Stimulated activated CD4-positive, alpha-beta T cell treated with anti-CD3 and anti-CD28 coated beads, Interleukin-2, amount 100 ng/mL, for 48 hours (primary cell): ENCODE measurements around the gene RUNX1.

Experiments used
- DNase-seq, 2 donors: peaks; one replicate each; pipeline ENCODE4 v3.0.0-alpha.2; 2020

RUNX1 gene

GRCh38 chr21:34875830-34876229, 173.3 kb downstream of the RUNX1 start:
- DNase-seq: no peak

- DNase-seq: no peak
Measured at GRCh38 chr21:34874684-34875513, 174.2 kb downstream of the RUNX1 start.

DNA sequence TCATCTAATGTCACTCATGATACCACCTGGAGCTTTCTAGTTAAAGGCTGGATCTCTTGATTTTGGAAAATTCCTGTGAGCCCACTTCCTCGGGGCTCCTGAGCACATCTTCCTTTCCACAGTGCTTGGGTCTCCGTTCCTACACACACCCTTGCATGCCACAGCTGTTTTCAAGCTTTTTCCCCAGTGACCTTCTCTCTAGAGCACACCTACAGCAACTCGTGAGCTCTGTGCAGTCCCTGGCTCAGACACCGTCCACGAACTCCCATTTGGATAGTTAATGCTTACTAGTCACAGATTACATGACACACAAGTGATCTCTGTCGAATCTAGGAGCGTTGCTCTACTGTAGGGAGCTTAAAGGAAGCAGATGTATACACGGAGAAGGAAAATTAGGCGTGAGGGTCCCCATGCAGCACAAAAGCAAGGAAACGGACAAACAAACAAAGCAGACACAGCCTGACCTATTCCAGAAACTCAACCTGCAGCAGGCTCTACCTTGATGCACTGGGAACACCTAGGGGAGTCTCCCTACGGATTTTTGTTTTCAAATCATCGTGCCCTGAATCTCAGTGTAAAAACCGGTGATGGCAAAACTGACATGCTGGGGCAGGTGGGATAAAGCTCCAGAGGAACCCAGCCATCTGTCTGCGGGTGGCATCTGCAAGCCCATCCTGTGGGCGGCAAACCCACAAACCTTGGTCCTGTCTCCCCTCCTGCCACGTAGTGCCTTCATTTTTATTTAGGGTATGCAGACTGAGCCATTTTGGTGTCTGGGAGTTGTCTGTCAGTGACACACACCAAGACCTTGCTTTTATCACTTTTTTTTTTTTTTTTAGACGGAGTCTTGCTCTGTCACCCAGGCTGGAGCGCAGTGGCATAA, 177.8 kb downstream of the RUNX1 start:
- DNase-seq: no peak

DNA sequence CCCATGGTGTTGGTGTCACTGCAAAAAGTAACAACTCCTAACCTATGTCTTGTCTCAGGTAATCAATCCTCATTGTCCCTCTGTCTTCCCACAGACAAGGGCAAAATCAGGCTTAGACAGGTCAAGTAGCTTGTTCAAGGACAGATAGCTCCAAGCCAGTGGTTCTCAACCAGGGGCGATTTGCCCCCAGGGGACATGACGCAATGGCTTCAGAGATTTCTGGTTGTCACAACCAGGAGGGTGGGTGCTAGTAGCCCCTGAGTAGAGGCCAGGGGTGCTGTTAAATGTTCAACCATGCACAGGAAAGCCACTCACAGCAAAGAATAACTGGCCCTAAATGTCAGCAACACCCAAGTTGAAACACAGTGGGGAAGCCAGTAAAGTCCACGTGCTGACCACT, 178.9 kb downstream of the RUNX1 start:
- DNase-seq: no peak

DNA sequence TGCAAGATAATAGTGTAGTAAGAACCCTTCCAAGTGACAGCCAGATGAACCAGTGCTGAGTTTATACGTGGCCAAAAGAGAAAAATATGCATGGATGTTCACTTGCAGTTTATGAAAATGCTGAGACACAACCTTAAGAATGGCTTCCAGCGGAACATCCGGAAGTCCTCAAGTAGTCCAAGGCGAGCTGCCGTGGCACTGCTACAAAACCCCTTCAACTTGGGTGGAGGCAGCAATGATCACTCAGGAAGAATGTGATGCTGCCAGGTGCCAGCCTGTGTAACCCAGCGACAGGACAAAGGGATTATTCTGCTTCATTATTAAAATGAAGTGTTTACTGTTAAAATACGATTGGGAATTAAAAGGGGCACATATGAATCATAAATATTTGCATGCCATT, 179.6 kb downstream of the RUNX1 start:
- DNase-seq: no peak

- DNase-seq: no peak
Measured at GRCh38 chr21:34867785-34868184, 181.3 kb downstream of the RUNX1 start.

DNA sequence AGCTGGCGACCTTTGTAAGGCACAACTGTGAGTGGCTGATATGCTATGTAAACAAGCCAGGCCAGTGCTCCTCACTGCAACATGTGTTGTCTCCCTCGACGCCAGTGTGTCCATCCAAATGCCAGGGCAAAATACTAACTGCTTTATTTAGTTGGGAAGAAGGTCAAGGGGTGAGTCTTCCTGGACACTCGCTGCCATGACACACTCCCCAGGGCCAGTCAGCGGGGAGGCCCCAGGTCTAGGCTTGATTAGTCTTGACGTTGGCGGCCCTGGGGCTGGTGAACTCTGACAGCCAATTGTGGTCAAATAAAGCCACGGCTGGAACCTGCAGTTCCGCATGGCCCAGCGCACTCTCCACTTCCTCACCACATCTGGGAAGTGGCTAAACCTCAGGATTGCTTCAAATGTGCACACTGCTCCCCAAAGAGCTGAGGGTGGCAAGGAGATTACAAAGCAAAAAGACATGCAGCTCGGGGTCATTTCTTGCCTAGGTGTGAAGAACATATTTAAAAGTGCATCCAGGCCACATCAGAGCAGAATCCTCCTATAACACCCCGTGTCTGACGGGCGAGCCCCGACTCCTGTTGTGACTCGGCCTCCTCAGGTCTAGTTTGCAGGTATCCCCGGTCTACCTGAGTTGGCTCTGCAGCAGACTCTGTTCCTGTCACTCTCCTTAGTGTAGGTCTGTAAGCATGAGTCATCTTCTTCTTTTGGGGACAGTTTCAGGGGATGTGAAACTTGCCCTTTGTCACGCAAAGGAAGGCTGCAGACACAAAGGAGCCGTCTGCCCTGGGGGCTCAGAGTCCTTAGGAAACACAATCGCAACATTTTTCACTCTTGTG, 183.5 kb downstream of the RUNX1 start:
- peak; percentile 18 to 25 for DNase-seq

- no peak for DNase-seq
Measured at GRCh38 chr21:34864370-34865149, 184.5 kb downstream of the RUNX1 start.

DNA sequence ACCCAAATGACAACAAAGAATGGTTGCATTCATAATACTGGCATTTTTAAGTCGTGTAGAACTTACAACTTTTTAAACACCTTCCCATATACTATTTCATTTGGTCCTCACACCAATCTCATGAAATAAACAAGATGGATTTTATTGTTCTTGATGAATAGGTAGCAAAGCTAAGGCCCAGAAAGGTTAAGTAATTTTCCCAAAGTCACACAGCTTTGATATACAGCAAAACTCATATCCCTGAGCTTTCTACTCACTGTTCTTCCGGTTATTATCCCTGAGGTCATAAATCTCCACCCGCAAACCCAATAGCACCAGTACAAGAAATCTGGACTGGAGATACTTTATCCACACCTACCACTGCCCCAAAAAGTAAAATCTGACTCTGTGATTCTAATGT, 186.2 kb downstream of the RUNX1 start:
- DNase-seq: no peak

DNA sequence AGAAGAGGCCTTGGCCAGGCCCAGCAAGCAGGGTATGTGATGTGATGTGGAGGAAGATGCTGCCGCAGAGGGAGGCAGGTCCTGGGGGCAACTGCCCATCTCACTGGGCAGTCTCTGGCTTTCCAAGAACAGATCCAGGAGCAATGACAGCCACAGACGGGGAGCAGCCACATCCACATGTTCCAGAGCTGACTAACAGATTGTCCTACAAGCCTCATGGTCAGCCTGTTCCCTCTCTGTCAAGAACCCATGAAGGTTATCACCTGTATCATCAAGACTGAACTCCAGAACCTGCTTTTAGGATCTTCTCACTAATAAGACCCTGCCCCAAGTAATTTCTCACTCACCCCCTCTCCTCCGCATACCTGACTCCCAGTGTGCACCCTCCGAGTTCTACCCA, 187.8 kb downstream of the RUNX1 start:
- no peak for DNase-seq

- DNase-seq: no peak
Measured at GRCh38 chr21:34859976-34860653, 189.0 kb downstream of the RUNX1 start.

DNA sequence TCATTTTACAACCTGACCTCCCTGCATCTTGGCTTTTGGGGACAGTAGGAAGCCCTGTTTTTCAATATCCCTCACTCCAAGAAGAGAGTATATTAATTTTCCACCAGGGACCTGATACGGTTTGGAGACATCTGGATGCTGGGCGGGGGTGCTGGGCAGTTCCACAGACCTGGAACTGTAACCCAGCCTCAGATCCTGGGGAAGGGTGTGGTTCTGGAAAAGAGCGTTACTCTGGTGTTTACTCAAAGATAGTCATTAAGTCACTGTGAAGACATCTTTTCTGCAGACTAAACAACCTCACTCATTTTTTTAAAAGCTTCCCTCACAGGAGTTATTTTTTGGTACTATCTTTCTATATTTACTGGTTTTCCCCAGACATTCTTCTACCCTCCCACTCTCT, 190.5 kb downstream of the RUNX1 start:
- DNase-seq: no peak

DNA sequence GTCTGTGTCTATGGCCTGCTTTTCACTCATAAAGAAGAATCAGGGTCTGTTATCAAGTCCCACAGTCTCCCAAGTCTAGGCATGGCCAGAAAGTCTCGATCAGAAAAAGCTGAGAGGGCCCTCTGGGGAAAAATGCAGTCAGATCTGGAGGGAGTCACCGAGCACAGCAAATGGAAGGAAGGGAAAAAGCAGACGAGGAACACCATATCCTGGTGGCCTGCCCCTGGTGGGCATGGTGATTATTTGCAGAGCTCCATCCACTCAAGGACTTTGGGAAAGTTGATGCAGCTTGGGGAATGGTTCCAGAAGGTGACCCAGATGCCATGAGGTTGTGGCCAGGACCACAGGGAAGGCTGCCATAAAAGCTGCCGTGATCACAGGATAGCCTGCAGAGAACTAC, 191.2 kb downstream of the RUNX1 start:
- DNase-seq: no peak

- DNase-seq: no peak
Measured at GRCh38 chr21:34857122-34857713, 191.9 kb downstream of the RUNX1 start.

DNA sequence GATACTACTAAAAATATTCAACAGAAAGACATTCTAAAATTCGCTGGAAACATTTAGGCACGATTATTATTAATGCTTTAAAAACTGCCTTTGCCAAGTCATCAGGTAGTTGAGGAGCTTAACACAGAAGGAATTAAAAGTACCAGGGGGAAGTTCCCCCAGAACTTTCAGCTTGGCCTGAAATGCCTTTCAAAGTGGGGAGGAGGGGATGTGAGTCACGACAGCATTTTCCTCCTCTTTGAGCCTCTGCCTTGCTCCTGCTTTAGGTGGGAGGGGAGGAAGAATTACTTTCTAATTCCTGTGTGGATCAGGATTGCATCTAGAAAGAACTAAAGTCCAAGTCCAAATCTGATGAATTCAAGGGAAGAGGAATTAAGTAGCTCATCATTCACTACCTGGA, 196.7 kb downstream of the RUNX1 start:
- DNase-seq: no peak

DNA sequence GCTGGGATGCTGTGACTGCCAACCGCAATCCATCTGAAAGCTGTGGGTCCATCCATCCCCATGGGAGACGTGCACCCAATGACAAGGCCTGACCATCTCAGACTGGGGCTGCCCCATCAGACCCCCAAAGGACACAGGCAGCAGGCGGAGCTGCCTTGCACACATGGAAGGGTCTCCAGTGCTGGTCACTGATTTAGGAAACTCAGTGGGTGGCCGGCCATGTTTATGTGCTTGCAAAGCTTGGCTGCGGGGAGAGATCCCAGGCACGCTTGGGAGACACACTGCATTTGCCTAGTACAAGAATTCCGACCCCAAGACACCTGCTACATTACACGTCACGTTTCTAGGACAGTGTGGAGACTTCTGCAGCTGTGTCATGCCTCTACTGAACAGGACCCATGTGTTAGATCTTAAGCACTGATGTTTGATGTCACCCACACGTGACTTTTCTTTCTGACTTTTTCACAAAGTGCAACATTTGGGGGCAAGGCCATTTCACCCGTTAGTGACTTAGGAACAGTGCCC, 198.9 kb downstream of the RUNX1 start:
- DNase-seq: no peak

- DNase-seq: no peak
Measured at GRCh38 chr21:34846601-34847112, 202.4 kb downstream of the RUNX1 start.

DNA sequence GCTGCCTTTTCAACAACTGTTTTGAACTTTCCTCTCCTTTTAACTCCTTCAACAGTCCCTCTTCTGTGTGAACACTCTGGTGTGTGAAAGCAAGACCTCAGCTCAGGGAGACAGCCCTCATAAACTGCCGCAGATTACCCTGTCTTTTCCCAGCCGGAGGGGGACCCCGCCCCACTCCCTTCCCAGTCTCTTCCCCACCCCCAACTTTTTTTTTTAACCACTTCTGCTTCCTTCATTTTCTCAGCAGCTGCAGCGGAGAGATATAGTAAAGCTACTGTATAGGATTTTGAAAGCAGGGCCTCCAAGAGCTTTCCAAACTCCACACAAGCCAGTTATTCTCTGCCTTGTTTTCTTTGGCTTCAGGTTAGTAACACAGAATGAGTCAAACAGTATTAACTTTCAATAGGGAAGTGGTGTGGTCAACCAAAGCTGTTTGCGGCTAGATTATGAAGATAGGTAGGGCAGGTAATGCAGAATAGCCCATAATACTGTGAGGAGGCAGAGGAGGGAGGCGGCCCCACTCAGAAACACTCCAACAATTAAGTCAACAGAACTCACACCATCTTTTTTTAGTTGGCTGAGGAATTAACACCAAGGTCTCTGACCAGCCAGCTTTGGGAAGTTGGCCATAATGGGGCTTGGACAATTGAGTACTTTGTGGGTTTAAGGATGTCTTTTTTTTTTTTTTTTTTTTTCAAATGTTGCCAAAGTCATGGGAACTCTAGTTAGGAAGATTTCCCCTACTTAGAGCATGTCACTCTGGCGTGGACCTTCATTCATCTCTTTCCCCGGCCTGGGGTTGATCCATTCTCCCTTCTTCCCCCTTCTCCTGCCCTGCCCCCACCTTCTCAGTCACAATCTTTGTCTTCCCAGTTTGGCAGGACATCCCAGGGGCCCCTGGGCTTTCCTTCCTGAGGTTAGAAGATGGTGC, 203.3 kb downstream of the RUNX1 start:
- peak; percentile 17 to 36 for DNase-seq

GRCh38 chr21:34844924-34845238, 204.2 kb downstream of the RUNX1 start:
- no peak for DNase-seq
